HFFc6 (cell line): ENCODE measurements around the gene MSH5. TPM values are rescaled to one million over a fixed set of nuclear protein-coding genes. Genes with fewer than 3 reads are reported as not detected.
"Not testable (repeated sequence)": the region's sequence is repeated elsewhere in the genome, so short reads cannot be mapped to it uniquely, and the experiment has no call there.

Experiments used
- DNase-seq: peaks from one replicate; pipeline ENCODE4 v3.0.0-alpha.2; 2018
- H3K27ac Mint-ChIP-seq: 2 replicates; pipeline ENCODE4 v1.8.0; 2020; ENCODE audit warnings: mild to moderate bottlenecking, mixed read lengths
- H3K27me3 Mint-ChIP-seq: 2 replicates; pipeline ENCODE4 v1.8.0; 2021; ENCODE audit warnings: mild to moderate bottlenecking, moderate library complexity, mixed read lengths; ENCODE audit not compliant: insufficient read depth
- H3K36me3 Mint-ChIP-seq: 2 replicates; pipeline ENCODE4 v1.8.0; 2021; ENCODE audit warnings: low read depth, mixed read lengths
- H3K4me1 Mint-ChIP-seq: 2 replicates; pipeline ENCODE4 v1.8.0; 2020; ENCODE audit warnings: low read depth, mixed read lengths
- H3K4me3 Mint-ChIP-seq: 2 replicates; pipeline ENCODE4 v1.8.0; 2020; ENCODE audit warnings: mild to moderate bottlenecking, moderate library complexity, mixed read lengths
- H3K9me3 Mint-ChIP-seq: 2 replicates; pipeline ENCODE4 v1.8.0; 2020; ENCODE audit warnings: mild to moderate bottlenecking, mixed read lengths
- CTCF ChIP-seq: fragments of 200-600 bp; sonication (generic); IDR thresholded peaks from 2 replicates; pipeline ENCODE4 v1.5.0; 2021; ENCODE audit warnings: antibody characterized with exemption, mild to moderate bottlenecking
- total RNA-seq, 6 experiments: library from RNA; stranded (reverse); fragmentation: NEBNext Ultra II Directional; extraction: Animal tissue kit (Norgen Biotek cat#: 25700); gene quantifications; 2 replicates in 1 of 6; 3 replicates in 5 of 6; pipeline ENCODE4 v1.2.3, GENCODE V29; 2021

MSH5 gene
- total RNA-seq, 6 experiments from 2014 or later, result 7.4 to 14.8 (median 12.6) TPM

- TF ChIP-seq CTCF, result no peak
- peaks cover 4% of the 10 kb centered on the region; the same call in 1 of the 2 replicates for H3K36me3 Mint-ChIP-seq
- H3K4me3 Mint-ChIP-seq, result no peak overlapping the region
- H3K27me3 Mint-ChIP-seq, result no peaks in the 10 kb centered on the region
- H3K27ac Mint-ChIP-seq, result no peak overlapping the region
- DNase-seq, result no peak
- H3K9me3 Mint-ChIP-seq, result no peaks in the 10 kb centered on the region
- H3K4me1 Mint-ChIP-seq, result no peaks in the 10 kb centered on the region
Observed at GRCh38 chr6:31799781-31800180, 60.0 kb downstream of the MSH5 start.

GRCh38 chr6:31801031-31801927 is 61.5 kb downstream of the MSH5 start:
- H3K36me3 Mint-ChIP-seq, result not testable (repeated sequence)

GRCh38 chr6:31805939-31806469 is 66.2 kb downstream of the MSH5 start:
- DNase-seq, result no peak
- Mint-ChIP-seq H3K9me3 (no peaks in the 10 kb centered on the region), H3K4me1 (peaks cover 16% of the 10 kb centered on the region), H3K27ac (peak overlapping the region; percentile 81), H3K36me3 (no peaks in the 10 kb centered on the region; the same call in 1 of the 2 replicates), H3K27me3 (no peaks in the 10 kb centered on the region; the same call in 1 of the 2 replicates), H3K4me3 (peak overlapping the region; percentile 94)
- TF ChIP-seq CTCF, result no peak

More at GRCh38 chr6:31801031-31801927, 61.5 kb downstream of the MSH5 start:
- not testable (repeated sequence) for H3K9me3 Mint-ChIP-seq, DNase-seq, H3K27ac Mint-ChIP-seq, H3K4me3 Mint-ChIP-seq, H3K4me1 Mint-ChIP-seq, H3K27me3 Mint-ChIP-seq

GRCh38 chr6:31806470-31807272 is 66.9 kb downstream of the MSH5 start, which contains the start of gene LSM2:
Gene LSM2, minus strand, starts transcription at chr6:31806966. Its CDS starts 209 bp downstream, at chr6:31806757.
- Mint-ChIP-seq H3K27ac (peak within 1 kb of the TSS; percentile 81), H3K4me3 (peak within 1 kb of the TSS; percentile 94), H3K9me3 (no peaks in the 10 kb centered on the region), H3K36me3 (no peaks in the 10 kb centered on the region; the same call in 1 of the 2 replicates), H3K4me1 (peaks cover 16% of the 10 kb centered on the region), H3K27me3 (no peaks in the 10 kb centered on the region; the same call in 1 of the 2 replicates)
- peak; percentile 68 for TF ChIP-seq CTCF
- peak; percentile 97 for DNase-seq

DNA sequence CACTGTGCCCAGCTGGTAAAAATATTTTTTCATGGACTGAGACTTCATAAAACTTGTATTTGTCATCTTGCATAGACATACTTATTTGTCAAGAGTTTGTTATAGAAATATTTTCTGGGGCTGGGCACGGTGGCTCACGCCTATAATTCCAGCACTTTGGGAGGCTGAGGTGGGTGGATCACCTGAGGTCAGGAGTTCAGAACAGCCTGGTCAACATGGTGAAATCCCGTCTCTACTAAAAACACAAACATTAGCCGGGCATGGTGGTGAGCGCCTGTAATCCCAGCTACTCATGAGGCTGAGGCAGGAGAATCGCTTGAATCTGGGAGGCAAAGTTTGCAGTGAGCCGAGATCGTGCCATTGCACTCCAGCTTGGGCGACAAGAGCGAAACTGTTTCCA is 68.8 kb downstream of the MSH5 start:
- not testable (repeated sequence) for H3K4me3 Mint-ChIP-seq, DNase-seq, H3K9me3 Mint-ChIP-seq, H3K36me3 Mint-ChIP-seq, H3K27ac Mint-ChIP-seq, H3K27me3 Mint-ChIP-seq
- H3K4me1 Mint-ChIP-seq, result peaks cover 21% of the 10 kb centered on the region

DNA sequence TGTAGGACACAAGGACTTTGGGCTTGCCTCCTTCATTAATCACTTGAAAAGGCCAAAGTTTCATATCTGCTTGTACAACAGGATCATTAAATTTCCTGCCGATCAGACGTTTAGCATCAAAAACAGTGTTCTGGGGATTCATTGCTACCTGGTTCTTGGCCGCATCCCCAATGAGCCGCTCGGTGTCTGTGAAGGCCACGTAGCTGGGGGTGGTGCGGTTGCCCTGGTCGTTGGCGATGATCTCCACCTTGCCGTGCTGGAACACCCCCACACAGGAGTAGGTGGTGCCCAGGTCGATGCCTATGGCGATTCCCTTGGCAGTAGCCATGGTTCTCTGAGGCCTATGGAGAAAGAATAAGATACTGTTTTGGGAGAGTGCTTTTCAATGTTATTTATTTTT is 71.8 kb downstream of the MSH5 start:
- H3K27ac Mint-ChIP-seq, result no peak overlapping the region
- H3K4me3 Mint-ChIP-seq, result no peak overlapping the region
- peaks cover 25% of the 10 kb centered on the region for H3K4me1 Mint-ChIP-seq
- DNase-seq, result no peak
- peaks cover 8% of the 10 kb centered on the region for H3K27me3 Mint-ChIP-seq
- peaks cover 4% of the 10 kb centered on the region for H3K36me3 Mint-ChIP-seq
- no peak for TF ChIP-seq CTCF
- peaks cover 4% of the 10 kb centered on the region; the same call in 1 of the 2 replicates for H3K9me3 Mint-ChIP-seq
